ENCODE results near the gene COPS2. TPM values are rescaled to one million over a fixed set of nuclear protein-coding genes. Genes with fewer than 3 reads are reported as not detected.

Gene COPS2
- total RNA-seq, 2 donors from 2014 or later: 57.1 to 60.9 TPM

- Mint-ChIP-seq H3K4me3 (no peak overlapping the region), H3K27me3 (ENCODE audit: insufficient read depth) (no peaks in the 10 kb centered on the region), H3K9me3 (no peaks in the 10 kb centered on the region), H3K27ac (no peak overlapping the region), H3K36me3 (ENCODE audit: low read depth) (peaks cover 8% of the 10 kb centered on the region), H3K4me1 (no peaks in the 10 kb centered on the region)
- H3K9me3 ChIP-seq (ENCODE audit: control insufficient read depth, low read length): no peaks in the 10 kb centered on the region
- H3K9ac ChIP-seq (ENCODE audit: extremely low read depth, low read length, poor library complexity, severe bottlenecking): no peak overlapping the region
- no peak for DNase-seq
- H3K36me3 ChIP-seq (ENCODE audit: control insufficient read depth, insufficient read depth, low read length): no peaks in the 10 kb centered on the region
- H3K4me1 ChIP-seq (ENCODE audit: control insufficient read depth, insufficient read depth, low read length): no peaks in the 10 kb centered on the region
- no peaks in the 10 kb centered on the region for H3K27me3 ChIP-seq (ENCODE audit: control insufficient read depth, insufficient read depth, low read length, poor library complexity, severe bottlenecking)
- TF ChIP-seq CTCF (conservative IDR thresholded peaks at IDR 0.05): no peak
- no peak overlapping the region for H3K4me3 ChIP-seq (ENCODE audit: low read length)
- no peak overlapping the region for H3K27ac ChIP-seq (ENCODE audit: low read depth, low read length)
- 92 to 100% methylated on average over 2 of the region's 3 CpGs for WGBS, 2 experiments (ENCODE audit: insufficient coverage in 1 of 2, insufficient read length in 1 of 2)
These were observed 12.6 kb upstream of the COPS2 start for GRCh38 chr15:49168016-49168415.

GRCh38 chr15:49164865-49165264, 9.5 kb upstream of the COPS2 start:
- H3K4me3 Mint-ChIP-seq: no peak overlapping the region
- DNase-seq: no peak
- Histone ChIP-seq H3K4me1 (ENCODE audit: control insufficient read depth, insufficient read depth, low read length) (no peaks in the 10 kb centered on the region), H3K9me3 (ENCODE audit: control insufficient read depth, low read length) (no peaks in the 10 kb centered on the region), H3K9ac (ENCODE audit: extremely low read depth, low read length, poor library complexity, severe bottlenecking) (no peak overlapping the region), H3K36me3 (ENCODE audit: control insufficient read depth, insufficient read depth, low read length) (peaks cover 7% of the 10 kb centered on the region), H3K4me3 (ENCODE audit: low read length) (no peak overlapping the region), H3K27me3 (ENCODE audit: control insufficient read depth, insufficient read depth, low read length, poor library complexity, severe bottlenecking) (no peaks in the 10 kb centered on the region), H3K27ac (ENCODE audit: low read depth, low read length) (no peak overlapping the region)
- peaks cover 17% of the 10 kb centered on the region for H3K36me3 Mint-ChIP-seq (ENCODE audit: low read depth)
- H3K27me3 Mint-ChIP-seq (ENCODE audit: insufficient read depth): no peaks in the 10 kb centered on the region
- H3K9me3 Mint-ChIP-seq: no peaks in the 10 kb centered on the region
- H3K27ac Mint-ChIP-seq: no peak overlapping the region
- H3K4me1 Mint-ChIP-seq: no peaks in the 10 kb centered on the region
- TF ChIP-seq CTCF (conservative IDR thresholded peaks at IDR 0.05): no peak

- no peak overlapping the region for H3K27ac Mint-ChIP-seq
- H3K4me3 Mint-ChIP-seq: no peak overlapping the region
- H3K4me1 Mint-ChIP-seq: no peaks in the 10 kb centered on the region
- no peak for DNase-seq
- WGBS, 2 experiments (ENCODE audit: insufficient coverage in 1 of 2, insufficient read length in 1 of 2): 93% methylated on average over 1 of the region's 1 CpG; no CpG with 5 or more reads in 1 of the 2 experiments
- H3K9me3 Mint-ChIP-seq: no peaks in the 10 kb centered on the region
- Histone ChIP-seq H3K9ac (ENCODE audit: extremely low read depth, low read length, poor library complexity, severe bottlenecking) (no peak overlapping the region), H3K4me1 (ENCODE audit: control insufficient read depth, insufficient read depth, low read length) (no peaks in the 10 kb centered on the region), H3K4me3 (ENCODE audit: low read length) (no peak overlapping the region), H3K27ac (ENCODE audit: low read depth, low read length) (no peak overlapping the region), H3K36me3 (ENCODE audit: control insufficient read depth, insufficient read depth, low read length) (peaks cover 7% of the 10 kb centered on the region), H3K9me3 (ENCODE audit: control insufficient read depth, low read length) (no peaks in the 10 kb centered on the region), H3K27me3 (ENCODE audit: control insufficient read depth, insufficient read depth, low read length, poor library complexity, severe bottlenecking) (no peaks in the 10 kb centered on the region)
- no peak for TF ChIP-seq CTCF (conservative IDR thresholded peaks at IDR 0.05)
- no peaks in the 10 kb centered on the region for H3K27me3 Mint-ChIP-seq (ENCODE audit: insufficient read depth)
- H3K36me3 Mint-ChIP-seq (ENCODE audit: low read depth): peaks cover 17% of the 10 kb centered on the region
These were observed 8.3 kb upstream of the COPS2 start for GRCh38 chr15:49163678-49164077.
